ENCODE data around the gene MKNK2. TPM values are rescaled to one million over a fixed set of nuclear protein-coding genes. Genes with fewer than 3 reads are reported as not detected.

MKNK2 gene
- total and polyA plus RNA-seq, 2 donors (not counting 1 experiment from before 2014, with no cell fraction given), result 440 to 777 TPM

DNA sequence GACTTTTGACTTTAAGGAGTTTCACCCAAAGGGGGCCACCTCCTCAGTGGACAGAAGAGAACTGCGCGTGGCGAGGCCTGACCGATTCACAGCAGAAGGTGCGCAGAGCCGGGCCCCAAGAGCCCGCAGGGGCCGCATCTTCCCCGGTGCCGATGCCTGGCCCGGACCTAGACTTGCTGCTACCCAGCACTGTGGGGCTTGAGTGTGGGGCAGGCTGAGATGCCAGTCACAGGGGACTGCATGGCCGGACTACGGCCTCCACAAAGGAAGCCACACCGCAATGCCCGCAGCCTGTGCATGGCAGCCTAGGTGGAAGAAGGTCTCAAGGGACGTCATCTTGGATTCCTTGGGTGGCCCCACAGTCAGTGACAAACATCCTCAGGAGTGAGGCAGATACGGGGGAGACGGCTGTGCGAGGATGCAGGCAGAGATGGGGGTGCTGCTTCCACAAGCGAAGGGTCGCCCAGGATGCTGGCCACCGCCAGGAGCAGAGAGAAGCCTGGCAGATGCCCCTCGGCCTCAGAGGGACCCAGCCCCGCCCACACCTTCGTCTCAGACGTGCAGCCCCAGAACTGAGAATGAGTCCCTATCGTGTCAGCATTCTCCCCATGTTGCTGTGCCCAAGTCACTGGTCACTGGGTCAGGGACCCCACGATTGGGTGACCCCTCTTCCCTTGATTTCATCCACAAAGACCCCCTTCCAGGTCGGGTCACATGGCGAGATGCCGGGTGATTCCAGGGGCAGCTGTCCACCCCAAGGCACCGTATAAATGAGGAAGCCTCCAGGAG lies 28.2 kb upstream of the MKNK2 start:
- 87% methylated on average over 31 of the region's 32 CpGs for WGBS (ENCODE audit: insufficient coverage)
- Histone ChIP-seq H3K27me3 (replicated peaks in 1 of 4; ENCODE audit: control extremely low read depth in 1 of 4, control insufficient read depth in 3 of 4, insufficient read depth in 4 of 4, low read length in 3 of 4) (no peaks in the 10 kb centered on the region), H3K4me1 (ENCODE audit: control insufficient read depth in 2 of 2, insufficient read depth in 2 of 2, low read length in 2 of 2) (peaks cover 54 to 70% of the 10 kb centered on the region in 2 donors), H2AFZ (ENCODE audit: insufficient read depth, low read depth, low read length, poor library complexity, severe bottlenecking) (no peak overlapping the region), H3K4me2 (replicated peaks; ENCODE audit: low read depth, low read length, poor library complexity, severe bottlenecking) (peak overlapping the region; percentile 51), H4K20me1 (ENCODE audit: control insufficient read depth, insufficient read depth, low read length, poor library complexity, severe bottlenecking) (peaks cover 93% of the 10 kb centered on the region), H3K27ac (ENCODE audit: low read length in 2 of 2) (peak overlapping the region; percentile 16 to 99), H3K79me2 (ENCODE audit: control insufficient read depth, insufficient read depth, low read length) (peaks cover 98% of the 10 kb centered on the region), H3K9ac (ENCODE audit: low read length) (no peak overlapping the region), H3K4me3 (ENCODE audit: control extremely low read depth in 1 of 5, extremely low read depth in 1 of 5, insufficient read depth in 1 of 5, low read depth in 2 of 5, low read length in 4 of 5) (peak overlapping the region in 1 of 5 experiments; percentile 7), H3K9me3 (ENCODE audit: control extremely low read depth in 1 of 3, control insufficient read depth in 2 of 3, insufficient read depth in 1 of 3, low read length in 2 of 3) (no peaks in the 10 kb centered on the region), H3K36me3 (replicated peaks in 1 of 2; ENCODE audit: control extremely low read depth in 1 of 2, control insufficient read depth in 1 of 2, extremely low read depth in 1 of 2, insufficient read depth in 2 of 2, low read length in 1 of 2) (peaks cover 0 to 74% of the 10 kb centered on the region in 2 experiments)
- Mint-ChIP-seq H3K27ac (peak overlapping the region; percentile 90), H3K4me1 (peaks cover 73% of the 10 kb centered on the region), H3K27me3 (no peaks in the 10 kb centered on the region), H3K4me3 (peak overlapping the region; percentile 77), H3K9me3 (ENCODE audit: insufficient read depth) (no peaks in the 10 kb centered on the region)
- TF ChIP-seq, protein P1, sequence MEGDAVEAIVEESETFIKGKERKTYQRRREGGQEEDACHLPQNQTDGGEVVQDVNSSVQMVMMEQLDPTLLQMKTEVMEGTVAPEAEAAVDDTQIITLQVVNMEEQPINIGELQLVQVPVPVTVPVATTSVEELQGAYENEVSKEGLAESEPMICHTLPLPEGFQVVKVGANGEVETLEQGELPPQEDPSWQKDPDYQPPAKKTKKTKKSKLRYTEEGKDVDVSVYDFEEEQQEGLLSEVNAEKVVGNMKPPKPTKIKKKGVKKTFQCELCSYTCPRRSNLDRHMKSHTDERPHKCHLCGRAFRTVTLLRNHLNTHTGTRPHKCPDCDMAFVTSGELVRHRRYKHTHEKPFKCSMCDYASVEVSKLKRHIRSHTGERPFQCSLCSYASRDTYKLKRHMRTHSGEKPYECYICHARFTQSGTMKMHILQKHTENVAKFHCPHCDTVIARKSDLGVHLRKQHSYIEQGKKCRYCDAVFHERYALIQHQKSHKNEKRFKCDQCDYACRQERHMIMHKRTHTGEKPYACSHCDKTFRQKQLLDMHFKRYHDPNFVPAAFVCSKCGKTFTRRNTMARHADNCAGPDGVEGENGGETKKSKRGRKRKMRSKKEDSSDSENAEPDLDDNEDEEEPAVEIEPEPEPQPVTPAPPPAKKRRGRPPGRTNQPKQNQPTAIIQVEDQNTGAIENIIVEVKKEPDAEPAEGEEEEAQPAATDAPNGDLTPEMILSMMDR (IDR thresholded peaks at IDR 0.05), result no peak
- TF ChIP-seq EZH2 (IDR thresholded peaks at IDR 0.05; ENCODE audit: borderline replicate concordance, insufficient read depth, low read depth, low read length, poor library complexity, severe bottlenecking), result no peak
- ChIA-PET POLR2A (interaction anchor here (1.0 to 1.1 kb wide), 3 partner anchors 8 to 28 kb away, joined by 3 to 4 read pairs (median 3); partner anchors contain the start of gene MKNK2), CTCF (interaction anchor here (1.7 kb wide), 1 partner anchor 10 kb away, joined by 7 read pairs; no protein-coding TSS in a partner anchor)
- ATAC-seq (ENCODE audit: low read depth) (no peak), DNase-seq (no peak)
- intact Hi-C loops (cut with micrococcal nuclease), result no loop called here

All from B cell (primary cell).